Urothelium cell line (cell line): ENCODE results near the gene ZNF134.

Experiments used
- DNase-seq: peaks from one replicate; pipeline ENCODE4 v3.0.0; 2011; ENCODE audit warnings: low spot score, mixed read lengths
- FAIRE-seq: peaks from 2 replicates; lab custom pipeline; 2011; peaks lifted over from hg19 to GRCh38; lab: Jason Lieb, UNC

ZNF134 gene

GRCh38 chr19:57613941-57614743, at the start of gene ZNF134:
ZNF134 (plus strand) TSS chr19:57614242; CDS start chr19:57619469, 5,227 bp downstream.
- FAIRE-seq (no peak), DNase-seq (peak; percentile 94)

- FAIRE-seq (no peak), DNase-seq (no peak)
These were observed 47.4 kb upstream of the ZNF134 start for GRCh38 chr19:57566396-57567265.

GRCh38 chr19:57570707-57571106, 43.3 kb upstream of the ZNF134 start:
- FAIRE-seq, result no peak

GRCh38 chr19:57572415-57572947, 41.6 kb upstream of the ZNF134 start:
- FAIRE-seq (no peak), DNase-seq (no peak)

More at GRCh38 chr19:57570707-57571106, 43.3 kb upstream of the ZNF134 start:
- DNase-seq, result no peak

- no peak for FAIRE-seq
- no peak for DNase-seq
These were observed 37.4 kb upstream of the ZNF134 start for GRCh38 chr19:57576661-57577060.

GRCh38 chr19:57578487-57579205, 35.4 kb upstream of the ZNF134 start, which contains the start of gene ZNF416:
ZNF416 (minus strand) TSS chr19:57578911; CDS start chr19:57578704, 207 bp downstream.
- DNase-seq (peak; percentile 98), FAIRE-seq (peak; percentile 95)

GRCh38 chr19:57583104-57583520, 30.9 kb upstream of the ZNF134 start:
- FAIRE-seq (no peak), DNase-seq (no peak)

- no peak for FAIRE-seq
- peak; percentile 89 for DNase-seq
These were observed 30.3 kb upstream of the ZNF134 start, which contains the start of gene ZIK1 for GRCh38 chr19:57583521-57584416. ZIK1 (plus strand) TSS chr19:57584145; CDS start chr19:57584357, 212 bp downstream.

- FAIRE-seq, result peak; percentile 37
- DNase-seq, result peak; percentile 41
These were observed 26.5 kb upstream of the ZNF134 start for GRCh38 chr19:57587529-57587928.

- DNase-seq (no peak), FAIRE-seq (no peak)
These were observed 14.7 kb upstream of the ZNF134 start for GRCh38 chr19:57599377-57599760.

- FAIRE-seq (peak; percentile 77), DNase-seq (peak; percentile 92)
These were observed 14.2 kb upstream of the ZNF134 start, which contains the start of gene ZNF530 for GRCh38 chr19:57599761-57600383. ZNF530 (plus strand) TSS chr19:57599885; CDS start chr19:57604346, 4,461 bp downstream.

- FAIRE-seq (no peak), DNase-seq (no peak)
These were observed 7.1 kb upstream of the ZNF134 start for GRCh38 chr19:57606931-57607330.

GRCh38 chr19:57611113-57611512, 2.9 kb upstream of the ZNF134 start:
- DNase-seq (no peak), FAIRE-seq (no peak)

- FAIRE-seq (no peak), DNase-seq (no peak)
These were observed 1.3 kb downstream of the ZNF134 start for GRCh38 chr19:57615346-57615745.

- DNase-seq, result no peak
- FAIRE-seq, result no peak
These were observed 6.8 kb downstream of the ZNF134 start for GRCh38 chr19:57620673-57621348.

- FAIRE-seq (no peak), DNase-seq (no peak)
These were observed 9.0 kb downstream of the ZNF134 start for GRCh38 chr19:57623091-57623490.

- FAIRE-seq (peak; percentile 44), DNase-seq (peak; percentile 94)
These were observed 19.2 kb downstream of the ZNF134 start, which contains the start of gene ZNF211 for GRCh38 chr19:57632987-57633831. ZNF211 (plus strand) TSS chr19:57633168; CDS start chr19:57633347, 179 bp downstream.

GRCh38 chr19:57633832-57634131, 19.7 kb downstream of the ZNF134 start:
- no peak for FAIRE-seq
- no peak for DNase-seq
